GM18873 (cell line): Measurements from ENCODE around the gene FAM81A.
"Not testable (repeated sequence)": the region's sequence is repeated elsewhere in the genome, so short reads cannot be mapped to it uniquely, and the experiment has no call there.

Experiments used
- ATAC-seq: cut with Tn5 transposase; IDR thresholded peaks from one replicate; pipeline ENCODE4 v1.9.1; 2021; ENCODE audit warnings: mild to moderate bottlenecking, moderate library complexity, moderate number of reproducible peaks; ENCODE audit not compliant: unreplicated experiment, low FRiP score

The FAM81A gene

DNA sequence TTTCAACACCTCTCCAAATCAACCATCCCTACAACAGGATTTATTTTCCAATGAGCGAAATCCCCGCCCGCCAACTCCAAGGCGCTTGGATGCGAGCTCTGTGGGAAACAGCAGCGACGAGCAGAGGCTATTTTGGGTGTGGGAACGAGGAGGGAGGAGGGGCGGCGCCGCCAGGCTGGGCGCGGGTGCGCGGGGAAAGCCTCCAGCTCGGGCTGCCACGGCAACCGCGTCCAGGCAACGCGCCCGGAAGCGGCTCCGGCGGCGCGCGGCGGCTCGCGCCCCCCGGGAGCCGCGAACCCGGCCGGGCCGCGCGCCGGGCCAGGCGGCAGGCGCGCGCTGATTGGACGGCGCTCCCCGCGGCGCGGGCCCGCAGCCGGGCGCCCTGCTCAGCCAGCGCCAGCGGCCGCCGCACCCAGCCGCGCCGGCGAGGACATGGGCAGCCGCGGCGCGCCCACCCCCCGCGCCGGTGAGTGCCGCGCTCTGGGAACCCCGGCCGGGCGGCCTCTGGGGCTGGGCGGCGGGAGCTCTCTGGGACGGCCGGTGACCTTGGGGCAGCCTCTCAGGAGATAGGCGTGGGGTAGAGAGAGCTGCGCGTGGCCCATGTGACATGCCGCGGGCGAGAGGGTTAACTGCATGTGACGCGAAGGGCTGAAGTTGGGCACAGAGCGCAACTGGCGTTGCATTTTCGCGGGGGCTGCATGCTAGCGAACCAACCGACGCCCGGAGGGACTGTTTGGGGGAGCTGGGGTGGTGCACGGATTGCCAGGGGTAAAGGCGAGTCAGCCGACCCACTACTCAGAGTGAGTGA is at the start of gene FAM81A:
Gene FAM81A, plus strand, starts transcription at position 370 of the 808 bp plus-strand sequence. CDS start 20,441 bp downstream, outside the sequence.
- ATAC-seq = no peak

DNA sequence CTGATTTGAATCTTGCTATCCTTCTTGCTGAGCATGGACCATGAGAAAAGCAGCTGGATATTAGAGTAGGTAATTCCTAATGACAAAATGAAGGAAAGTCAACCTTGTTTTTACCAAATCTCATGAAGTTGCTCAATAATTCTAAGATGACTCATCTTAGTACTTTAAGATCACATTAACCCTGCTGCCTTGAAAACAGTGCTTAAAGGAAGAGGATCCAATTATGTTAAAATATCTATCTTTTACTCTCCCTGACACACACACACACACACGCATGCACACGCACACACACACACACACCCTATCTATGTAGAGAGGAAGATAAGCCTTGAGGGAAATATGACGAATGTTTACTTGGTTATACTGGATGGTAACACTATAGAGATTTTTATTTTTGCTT is 49.3 kb upstream of the FAM81A start:
- no peak for ATAC-seq

DNA sequence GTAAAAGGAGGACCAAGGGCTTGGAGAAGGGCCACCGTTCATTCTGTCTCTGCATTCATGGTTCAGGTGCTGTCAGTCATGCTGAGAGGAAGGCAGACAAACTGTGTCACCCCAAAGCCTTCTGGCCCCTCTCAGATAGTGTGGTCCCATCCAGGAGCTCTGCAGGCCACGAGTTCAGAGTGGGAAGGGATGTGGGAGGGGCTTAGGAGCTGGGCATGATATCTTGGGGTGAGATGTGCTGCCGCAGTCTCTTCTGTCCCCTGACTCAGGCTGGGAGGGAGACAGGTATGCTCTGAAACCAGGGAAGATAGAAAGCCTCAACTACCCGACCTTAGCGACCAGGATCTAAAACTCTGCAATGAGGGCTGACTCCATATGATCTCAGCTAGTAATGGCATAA is 45.7 kb upstream of the FAM81A start:
- no peak for ATAC-seq

DNA sequence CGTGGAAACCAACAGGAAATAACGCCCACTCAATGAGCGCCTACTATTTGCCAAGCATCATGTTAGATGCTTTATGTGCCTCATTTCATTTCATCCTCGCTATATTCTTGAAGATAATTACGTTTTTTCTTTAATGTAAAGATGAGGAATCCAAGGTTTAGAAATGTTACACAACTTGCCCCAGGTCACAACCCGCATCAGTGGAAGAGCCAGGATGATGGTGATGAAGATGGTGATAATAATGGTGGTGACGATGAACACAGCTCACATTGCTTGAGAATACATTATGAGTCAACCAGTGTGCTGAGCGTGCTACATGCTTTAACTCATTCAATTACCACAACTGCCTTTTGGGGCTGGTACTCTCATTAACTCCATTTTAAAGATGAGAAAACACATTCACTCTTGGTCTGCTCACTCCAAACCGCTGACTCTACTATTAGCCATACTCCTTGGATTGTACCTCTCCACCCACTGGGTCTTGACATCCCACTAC is 43.8 kb upstream of the FAM81A start:
- no peak for ATAC-seq

DNA sequence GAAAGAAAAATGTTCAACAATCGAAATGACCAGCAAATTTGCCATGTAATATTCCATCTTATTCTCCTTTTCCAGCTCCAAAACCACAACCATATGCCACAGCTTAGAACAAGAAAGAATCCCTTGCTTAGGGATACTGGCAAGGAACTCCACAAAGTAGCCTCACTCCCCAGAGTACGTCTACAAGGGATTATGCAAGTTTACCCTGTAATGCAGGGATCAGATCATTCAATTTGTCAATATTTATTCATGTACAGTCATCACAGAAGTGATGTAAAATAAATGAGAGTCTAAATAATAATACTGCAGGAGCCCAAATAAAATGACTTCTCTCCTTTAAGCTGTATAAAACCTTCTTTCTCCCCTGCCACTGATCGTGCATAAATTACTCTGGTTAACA is 41.8 kb upstream of the FAM81A start:
- ATAC-seq = no peak

DNA sequence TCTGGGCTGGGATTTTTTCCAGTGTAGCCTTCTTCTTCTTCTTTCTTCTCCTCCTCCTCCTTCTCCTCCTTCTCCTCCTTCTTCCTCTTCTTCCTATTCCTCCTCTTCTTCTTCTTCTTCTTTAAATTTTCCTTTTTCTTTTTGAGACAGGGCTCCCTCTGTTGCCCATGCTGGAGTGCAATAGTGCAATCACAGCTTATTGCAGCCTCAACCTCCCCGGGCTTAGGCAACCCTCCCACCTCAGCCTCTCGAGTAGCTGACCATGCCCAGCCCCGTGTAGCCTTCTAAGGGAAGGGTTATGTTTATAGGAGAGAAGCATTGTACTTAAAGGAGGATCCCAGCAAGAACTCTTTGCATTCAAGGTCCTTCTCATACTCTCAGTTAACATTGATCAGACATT is 41.3 kb upstream of the FAM81A start:
- ATAC-seq = no peak

DNA sequence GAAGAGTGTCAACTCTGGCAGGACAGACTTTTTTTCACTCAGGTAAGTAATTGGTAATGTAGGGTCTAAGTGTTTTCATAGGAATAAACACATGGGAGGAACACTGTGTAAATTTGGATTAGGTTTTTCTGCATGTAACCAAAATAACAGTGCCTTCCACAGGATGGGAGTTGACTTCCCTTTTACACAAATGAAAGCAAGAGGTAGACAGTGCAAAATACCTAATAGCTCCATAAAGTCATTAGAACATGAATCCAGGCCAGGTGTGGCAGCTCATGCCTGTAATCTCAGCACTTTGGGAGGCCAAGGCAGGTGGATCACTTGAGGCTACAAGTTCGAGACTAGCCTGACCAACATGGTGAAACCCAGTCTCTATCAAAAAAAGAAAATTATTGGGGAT is 39.8 kb upstream of the FAM81A start:
- no peak for ATAC-seq

DNA sequence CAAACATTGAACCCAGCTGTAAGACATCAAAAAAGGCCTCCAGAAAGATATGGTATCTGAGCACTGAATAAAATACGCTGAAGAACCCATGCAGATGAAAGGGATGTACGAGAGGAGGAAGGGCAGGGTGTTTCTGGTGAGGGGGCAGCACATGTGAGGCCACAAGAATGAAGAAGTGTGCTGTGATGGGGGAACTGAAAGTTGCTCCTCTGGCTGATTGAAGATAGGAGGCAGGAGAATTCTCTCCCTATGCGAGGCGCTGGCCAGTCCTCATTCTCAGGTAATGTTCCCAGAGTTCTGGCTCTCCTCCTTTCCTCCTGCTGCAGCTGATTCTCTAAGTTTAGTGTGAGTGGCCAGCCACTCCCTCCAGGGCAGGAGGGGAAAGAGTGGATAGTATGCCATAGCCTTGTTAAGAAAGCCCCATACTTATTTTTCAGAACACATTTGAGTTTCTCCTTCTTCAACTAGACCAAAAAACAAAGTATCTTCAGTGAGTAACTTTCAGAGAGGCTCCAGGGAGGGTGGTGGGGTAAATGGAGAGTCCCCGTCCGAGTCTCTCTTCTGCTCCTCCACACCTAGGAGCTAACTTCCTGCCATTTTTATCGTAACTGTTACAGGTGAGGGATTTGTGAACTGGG is 38.4 kb upstream of the FAM81A start:
- ATAC-seq = no peak

DNA sequence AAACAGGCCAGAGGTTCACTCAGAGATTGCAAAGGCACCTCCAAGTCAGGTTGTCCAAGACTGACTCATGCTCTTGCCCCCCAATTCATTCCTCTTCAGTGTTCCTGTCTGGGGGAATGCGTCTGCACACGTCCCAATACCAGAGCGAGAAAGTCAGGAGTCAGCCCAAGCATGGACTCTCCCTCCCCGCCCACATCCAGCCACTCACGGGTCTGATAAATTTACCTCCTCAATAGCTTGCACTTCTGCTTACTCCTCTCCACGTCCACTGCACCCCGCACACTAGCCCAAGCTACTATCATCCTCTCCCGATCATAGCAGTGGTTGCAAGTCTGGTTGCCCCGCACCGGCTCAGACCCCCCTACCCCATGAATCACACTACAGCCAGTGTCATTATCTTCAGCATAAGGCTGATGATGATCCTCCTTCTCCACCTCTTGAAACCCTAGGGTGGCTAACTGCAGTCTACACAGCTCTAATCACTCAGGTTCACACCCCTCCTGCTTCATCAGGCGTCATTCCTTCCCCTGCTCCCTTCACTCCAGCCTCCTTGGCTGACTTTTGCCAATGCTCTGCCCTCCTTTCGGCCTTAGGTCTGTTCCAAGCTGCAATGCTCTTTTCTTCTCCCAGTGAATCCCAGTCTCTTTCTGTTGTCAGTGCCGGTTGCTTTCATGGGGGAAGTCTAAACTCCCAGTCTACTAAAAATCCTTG is 37.7 kb upstream of the FAM81A start:
- ATAC-seq = no peak

DNA sequence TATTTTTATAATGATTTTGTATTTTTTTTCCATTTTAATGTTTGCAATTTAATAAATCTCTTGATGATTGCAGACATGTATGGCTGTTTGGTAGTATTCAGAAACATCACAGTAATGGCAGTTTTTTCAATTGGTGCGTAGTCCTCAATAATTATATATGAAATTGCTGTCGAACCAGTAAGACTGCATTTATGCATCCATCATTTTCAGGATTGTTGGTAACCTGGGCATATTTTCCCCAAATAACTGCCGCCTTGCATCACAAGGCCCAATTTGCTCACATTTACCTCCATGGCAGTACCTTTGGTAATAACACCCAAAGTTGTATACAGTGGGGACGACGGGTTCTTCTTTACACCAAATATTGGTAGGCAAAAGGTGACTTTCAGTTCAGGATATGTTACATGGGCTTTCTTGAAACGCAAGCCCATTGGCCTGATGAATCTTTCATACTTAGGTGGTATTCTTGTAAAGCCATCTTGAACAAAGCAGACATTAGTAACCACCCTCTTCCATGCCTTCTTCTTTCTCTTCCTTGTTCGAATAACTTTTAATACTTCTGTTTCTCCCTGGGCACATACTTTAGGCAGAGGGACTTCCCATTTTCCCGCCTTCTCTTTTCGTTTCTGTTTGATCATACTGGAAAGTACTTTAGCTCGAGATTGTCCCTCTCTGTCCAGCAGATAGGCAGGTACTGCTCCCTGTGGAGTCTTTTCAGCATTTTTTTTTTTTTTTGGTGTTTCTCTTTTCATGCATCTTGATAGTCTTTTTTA is 36.7 kb upstream of the FAM81A start:
- ATAC-seq = not testable (repeated sequence)

DNA sequence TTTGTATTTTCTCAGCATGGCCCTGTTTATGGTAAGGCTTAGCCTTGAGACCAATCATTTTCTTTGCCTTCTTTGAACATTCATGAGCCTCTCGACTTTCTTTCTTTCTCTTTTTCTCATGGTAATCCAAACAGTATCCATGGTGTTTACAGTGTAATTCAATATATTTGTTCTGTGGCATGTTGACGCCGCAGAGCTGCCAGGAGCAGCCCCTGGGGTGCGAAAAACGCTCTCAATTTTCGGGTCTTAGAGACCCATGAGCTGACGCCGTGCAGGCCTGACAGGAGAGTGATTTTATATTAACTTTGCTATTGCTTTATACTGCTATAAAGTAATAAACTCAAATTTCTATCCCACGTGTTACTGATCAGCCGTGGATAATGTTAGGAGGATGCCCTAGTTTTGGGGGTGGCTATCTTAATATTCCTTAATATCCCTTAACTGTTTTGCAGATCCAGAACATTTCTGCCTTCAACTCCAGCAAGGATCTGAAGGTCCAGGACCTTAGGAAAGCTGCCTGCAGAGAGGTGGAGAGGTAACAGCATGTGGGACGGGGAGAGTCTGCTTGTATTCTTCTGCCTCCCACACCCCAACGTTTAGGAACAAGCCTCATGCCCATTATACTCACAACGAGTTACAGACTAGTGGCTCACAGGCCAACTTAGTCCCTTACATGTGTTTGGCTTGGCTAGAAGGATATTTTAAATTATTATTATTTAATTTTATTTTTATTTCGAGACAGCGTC is 36.0 kb upstream of the FAM81A start:
- ATAC-seq = no peak

DNA sequence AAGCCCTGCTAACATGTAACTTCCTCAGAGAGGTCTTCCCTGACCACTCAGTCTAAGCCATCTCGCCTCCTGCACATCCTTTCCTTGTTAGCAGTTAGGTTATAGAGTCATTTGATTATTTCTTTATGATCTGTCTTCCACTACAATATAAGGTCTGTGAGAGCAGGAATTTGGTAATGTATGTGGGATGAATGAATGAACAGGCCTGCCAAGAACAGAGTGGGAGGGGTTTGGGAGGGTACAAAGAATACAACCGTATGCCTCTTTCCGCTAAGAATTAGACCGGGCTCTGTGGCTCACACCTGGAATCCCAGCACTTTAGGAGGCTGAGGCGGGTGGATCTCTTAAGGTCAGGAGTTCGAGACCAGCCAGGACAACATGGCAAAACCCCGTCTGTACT is 32.9 kb upstream of the FAM81A start:
- no peak for ATAC-seq

DNA sequence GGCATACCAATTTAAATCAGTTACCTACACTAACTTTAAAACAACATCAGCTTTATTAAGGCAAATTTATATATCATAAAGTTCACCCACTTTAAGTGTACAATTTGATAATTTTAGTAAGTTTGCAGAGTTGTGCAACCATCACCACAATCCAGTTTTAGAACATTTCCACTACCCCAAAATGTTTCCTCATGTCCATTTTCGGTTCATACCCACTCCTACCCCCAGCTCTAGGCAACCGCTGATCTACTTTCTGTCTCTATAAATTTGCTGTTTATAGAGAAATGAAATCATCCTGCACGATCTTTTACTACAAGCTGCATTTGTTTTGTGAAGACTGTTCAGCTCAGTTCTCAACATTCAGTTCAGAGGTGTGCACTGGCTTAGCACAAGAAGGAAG is 31.5 kb upstream of the FAM81A start:
- ATAC-seq = no peak

DNA sequence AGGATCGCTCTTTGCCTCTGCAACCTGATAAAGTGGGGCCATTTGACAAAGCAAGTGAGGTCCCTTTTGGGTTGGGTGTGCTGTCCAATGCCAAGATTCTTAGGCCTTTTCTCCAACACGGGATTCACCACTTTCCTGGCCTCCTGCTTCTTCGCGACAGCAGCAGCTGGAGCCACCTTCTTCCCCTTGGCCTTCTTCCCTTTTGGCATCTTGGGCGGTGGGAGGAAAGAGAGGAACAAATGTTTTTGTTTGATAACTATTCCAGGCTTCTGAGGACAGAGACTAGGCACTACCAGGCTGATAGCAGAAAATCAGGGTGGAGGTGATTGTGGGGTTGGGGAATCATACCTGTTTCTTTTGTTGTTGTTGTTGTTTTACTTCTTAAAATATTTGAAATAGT is 30.0 kb upstream of the FAM81A start:
- no peak for ATAC-seq

DNA sequence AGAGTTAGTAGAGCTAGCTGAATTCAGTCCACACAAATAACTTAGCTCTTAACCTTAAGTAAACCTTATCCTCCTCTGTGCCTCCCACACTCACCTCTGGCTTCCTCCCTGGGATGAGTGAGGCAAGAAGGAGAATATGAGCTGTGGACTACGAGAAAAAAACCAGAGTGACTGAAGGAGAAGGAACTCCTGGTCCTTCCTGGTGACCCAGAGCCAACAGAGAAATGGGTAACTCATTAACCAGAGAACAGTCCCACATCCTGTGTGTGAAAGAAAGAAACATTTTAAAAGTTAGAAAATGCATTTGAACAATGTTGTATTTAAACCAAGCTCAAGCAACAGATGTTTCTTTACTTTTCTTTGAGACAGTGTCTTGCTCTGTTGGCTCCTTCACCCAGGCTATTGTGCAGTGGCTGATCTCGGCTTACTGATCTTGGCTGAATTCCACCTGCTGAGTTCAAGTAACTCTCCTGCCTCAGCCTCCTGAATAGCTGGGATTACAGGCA is 27.5 kb upstream of the FAM81A start:
- ATAC-seq = no peak

DNA sequence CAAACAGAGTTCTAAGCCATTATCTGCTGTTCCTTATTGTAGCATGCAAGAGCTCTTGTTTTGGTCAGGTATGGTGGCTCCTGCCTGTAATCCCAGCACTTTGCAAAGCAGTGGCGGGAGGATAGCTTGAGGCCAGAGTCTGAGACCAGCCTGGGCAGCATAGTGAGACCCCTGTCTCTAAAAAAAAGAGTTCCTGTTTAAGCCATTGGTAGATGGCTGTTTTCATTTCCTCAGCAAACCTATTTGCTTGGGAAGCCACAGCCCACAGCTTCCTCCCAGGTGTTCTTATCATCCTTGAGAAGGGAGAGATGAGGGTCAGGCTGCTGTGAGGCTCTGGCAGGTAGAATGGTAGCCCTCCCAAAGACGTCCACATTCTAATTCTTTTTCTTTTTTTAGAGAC is 24.4 kb upstream of the FAM81A start:
- no peak for ATAC-seq

DNA sequence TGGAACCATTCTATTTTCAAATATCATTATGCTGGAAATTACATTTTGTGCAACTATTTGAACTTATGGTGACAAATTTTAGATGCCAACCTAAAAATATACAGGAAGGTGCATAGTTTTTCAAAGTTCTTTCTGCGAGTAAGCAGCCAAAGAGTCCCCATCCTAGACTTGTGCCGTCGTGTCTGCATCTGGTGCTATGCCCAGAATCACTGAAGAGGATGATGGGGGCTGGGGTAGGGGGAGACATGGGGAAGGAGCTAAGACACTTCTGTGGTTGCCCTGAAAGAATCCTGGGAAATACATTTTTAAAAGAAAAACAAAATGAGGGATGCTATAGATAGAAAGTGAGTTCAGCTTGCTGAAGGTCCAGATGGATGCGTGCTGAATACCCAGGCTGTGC is 21.2 kb upstream of the FAM81A start:
- ATAC-seq = no peak

DNA sequence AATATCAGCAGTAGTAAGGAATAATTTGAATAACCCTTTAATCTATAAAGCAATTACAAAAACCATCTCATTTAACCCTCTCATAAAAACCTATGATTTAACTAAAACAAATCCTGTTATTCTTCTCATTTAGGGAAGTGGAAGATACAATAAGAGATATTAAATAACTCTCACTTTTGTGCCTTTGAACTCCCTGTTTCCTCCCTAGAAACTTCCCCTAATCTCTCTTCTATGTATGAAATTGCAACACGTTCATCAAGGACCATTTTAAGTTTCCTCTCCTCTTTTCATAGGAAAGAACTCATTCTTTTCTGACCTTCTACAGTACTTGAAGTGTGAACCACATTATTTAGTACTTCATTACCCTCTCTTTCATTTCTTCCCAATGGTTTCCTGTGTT is 18.8 kb upstream of the FAM81A start:
- ATAC-seq = no peak

DNA sequence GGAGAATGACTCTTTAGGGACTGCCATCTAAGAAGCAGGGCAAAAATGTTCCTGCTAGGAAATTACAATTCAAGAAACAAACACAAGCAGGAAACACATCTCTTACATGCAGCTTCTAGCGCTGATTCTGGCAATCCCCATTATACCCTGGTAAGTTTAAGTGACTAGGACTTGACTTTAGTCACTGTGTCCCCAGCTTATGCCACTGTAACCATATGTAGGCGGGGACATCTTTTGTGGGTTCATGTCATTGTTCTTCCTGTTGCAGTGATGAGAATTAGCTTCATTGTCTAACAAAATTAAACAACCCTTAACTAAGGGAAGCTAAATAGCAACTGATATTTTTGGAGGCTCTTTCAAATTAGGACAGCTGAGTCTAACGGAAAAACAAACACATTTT is 17.9 kb upstream of the FAM81A start:
- ATAC-seq = no peak
